ENCODE measurements around the gene TAGLN3.

The TAGLN3 gene

GRCh38 chr3:112053229-112053628 is 54.5 kb downstream of the TAGLN3 start:
- no peak for DNase-seq

GRCh38 chr3:112056451-112056929 is 57.8 kb downstream of the TAGLN3 start:
- peak; percentile 83 for DNase-seq

- no peak for DNase-seq
Observed at GRCh38 chr3:112059497-112059896, 60.8 kb downstream of the TAGLN3 start.

- peak; percentile 65 for DNase-seq
Observed at GRCh38 chr3:112061152-112061551, 62.4 kb downstream of the TAGLN3 start.

Measured in fibroblast of skin of abdomen (primary cell).